ENCODE measurements around the gene SAMD5. TPM values are rescaled to one million over a fixed set of nuclear protein-coding genes. Genes with fewer than 3 reads are reported as not detected.

SAMD5 gene
- total RNA-seq, 1 experiment from 2014 or later, result 0.23 TPM

DNA sequence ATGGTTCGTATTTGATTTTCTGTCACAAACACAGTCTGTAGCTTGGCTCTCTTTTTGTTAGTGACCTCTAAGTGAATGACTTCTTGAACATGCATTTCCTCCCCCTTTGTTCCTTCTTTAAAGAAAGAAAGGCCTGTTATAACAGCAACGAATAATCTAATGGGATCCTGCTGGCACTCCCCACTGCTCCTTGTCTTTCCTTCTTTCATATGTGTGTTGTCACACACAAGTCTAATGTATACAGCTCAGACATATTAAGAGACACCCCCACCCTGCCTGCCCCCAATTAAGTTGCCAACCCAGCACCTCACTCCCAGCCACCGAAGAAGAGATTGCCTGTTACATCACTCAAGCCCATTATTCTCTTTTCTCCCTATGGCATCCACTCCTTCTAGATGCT lies 4.9 kb upstream of the SAMD5 start:
- in situ Hi-C loops (cut with HindIII; ENCODE audit: low pct_unique_long_range_greater_than_20kb, low sequenced_read_pairs), result no loop called here
- POLR2A ChIA-PET, result no interaction called here
- ATAC-seq, result no peak

DNA sequence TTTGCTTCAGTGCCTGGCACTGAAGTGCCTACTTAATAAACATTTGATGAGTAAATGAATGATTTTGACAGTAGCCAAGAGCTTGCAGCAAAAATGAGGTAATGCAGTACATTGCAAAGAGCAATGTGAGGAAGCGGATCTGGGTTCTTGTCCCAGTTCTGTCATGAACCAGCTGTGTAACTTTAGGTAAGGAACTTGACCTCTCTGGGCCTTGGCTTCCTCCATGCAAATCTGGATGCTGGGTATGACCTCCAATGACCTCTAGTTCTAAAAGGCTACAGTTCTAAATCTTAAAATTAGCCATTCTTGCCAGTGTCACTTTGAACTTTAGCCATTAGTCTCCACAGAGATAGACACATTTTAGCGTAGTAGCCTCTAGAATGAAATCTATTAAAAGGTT lies 3.6 kb upstream of the SAMD5 start:
- ChIA-PET POLR2A (no interaction called here), CTCF (no interaction called here)
- Histone ChIP-seq H3K27me3 (ENCODE audit: control insufficient read depth, insufficient read depth, low read length) (peaks cover 9% of the 10 kb centered on the region), H3K36me3 (ENCODE audit: control insufficient read depth, insufficient read depth, low read length) (peaks cover 4% of the 10 kb centered on the region; the same call in 1 of the 2 replicates), H3K4me1 (ENCODE audit: control insufficient read depth, insufficient read depth, low read length) (peaks cover 7% of the 10 kb centered on the region), H3K4me3 (ENCODE audit: low read depth in 2 of 2, low read length in 2 of 2) (no peak overlapping the region), H3K27ac (ENCODE audit: low read length) (no peak overlapping the region), H3K9me3 (ENCODE audit: control insufficient read depth, insufficient read depth, low read depth, low read length) (no peaks in the 10 kb centered on the region)
- in situ Hi-C loops (cut with HindIII; ENCODE audit: low pct_unique_long_range_greater_than_20kb, low sequenced_read_pairs), result no loop called here
- DNase-seq (ENCODE audit: low read depth, low spot score) (no peak), ATAC-seq (no peak)
- TF ChIP-seq, protein P1, sequence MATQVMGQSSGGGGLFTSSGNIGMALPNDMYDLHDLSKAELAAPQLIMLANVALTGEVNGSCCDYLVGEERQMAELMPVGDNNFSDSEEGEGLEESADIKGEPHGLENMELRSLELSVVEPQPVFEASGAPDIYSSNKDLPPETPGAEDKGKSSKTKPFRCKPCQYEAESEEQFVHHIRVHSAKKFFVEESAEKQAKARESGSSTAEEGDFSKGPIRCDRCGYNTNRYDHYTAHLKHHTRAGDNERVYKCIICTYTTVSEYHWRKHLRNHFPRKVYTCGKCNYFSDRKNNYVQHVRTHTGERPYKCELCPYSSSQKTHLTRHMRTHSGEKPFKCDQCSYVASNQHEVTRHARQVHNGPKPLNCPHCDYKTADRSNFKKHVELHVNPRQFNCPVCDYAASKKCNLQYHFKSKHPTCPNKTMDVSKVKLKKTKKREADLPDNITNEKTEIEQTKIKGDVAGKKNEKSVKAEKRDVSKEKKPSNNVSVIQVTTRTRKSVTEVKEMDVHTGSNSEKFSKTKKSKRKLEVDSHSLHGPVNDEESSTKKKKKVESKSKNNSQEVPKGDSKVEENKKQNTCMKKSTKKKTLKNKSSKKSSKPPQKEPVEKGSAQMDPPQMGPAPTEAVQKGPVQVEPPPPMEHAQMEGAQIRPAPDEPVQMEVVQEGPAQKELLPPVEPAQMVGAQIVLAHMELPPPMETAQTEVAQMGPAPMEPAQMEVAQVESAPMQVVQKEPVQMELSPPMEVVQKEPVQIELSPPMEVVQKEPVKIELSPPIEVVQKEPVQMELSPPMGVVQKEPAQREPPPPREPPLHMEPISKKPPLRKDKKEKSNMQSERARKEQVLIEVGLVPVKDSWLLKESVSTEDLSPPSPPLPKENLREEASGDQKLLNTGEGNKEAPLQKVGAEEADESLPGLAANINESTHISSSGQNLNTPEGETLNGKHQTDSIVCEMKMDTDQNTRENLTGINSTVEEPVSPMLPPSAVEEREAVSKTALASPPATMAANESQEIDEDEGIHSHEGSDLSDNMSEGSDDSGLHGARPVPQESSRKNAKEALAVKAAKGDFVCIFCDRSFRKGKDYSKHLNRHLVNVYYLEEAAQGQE (IDR thresholded peaks at IDR 0.05; ENCODE audit: insufficient read depth in 1 of 2, low read depth in 2 of 2, low read length in 1 of 2), result no peak
- no peak for TF ChIP-seq POLR2AphosphoS5 (IDR thresholded peaks at IDR 0.05; ENCODE audit: low read depth, low read length)
- TF ChIP-seq TCF7L2 (IDR thresholded peaks at IDR 0.05; ENCODE audit: low read depth, low read length), result no peak
- TF ChIP-seq SIN3A (IDR thresholded peaks at IDR 0.05; ENCODE audit: borderline replicate concordance, insufficient read depth, low read depth, low read length), result no peak
- TF ChIP-seq, protein P2, sequence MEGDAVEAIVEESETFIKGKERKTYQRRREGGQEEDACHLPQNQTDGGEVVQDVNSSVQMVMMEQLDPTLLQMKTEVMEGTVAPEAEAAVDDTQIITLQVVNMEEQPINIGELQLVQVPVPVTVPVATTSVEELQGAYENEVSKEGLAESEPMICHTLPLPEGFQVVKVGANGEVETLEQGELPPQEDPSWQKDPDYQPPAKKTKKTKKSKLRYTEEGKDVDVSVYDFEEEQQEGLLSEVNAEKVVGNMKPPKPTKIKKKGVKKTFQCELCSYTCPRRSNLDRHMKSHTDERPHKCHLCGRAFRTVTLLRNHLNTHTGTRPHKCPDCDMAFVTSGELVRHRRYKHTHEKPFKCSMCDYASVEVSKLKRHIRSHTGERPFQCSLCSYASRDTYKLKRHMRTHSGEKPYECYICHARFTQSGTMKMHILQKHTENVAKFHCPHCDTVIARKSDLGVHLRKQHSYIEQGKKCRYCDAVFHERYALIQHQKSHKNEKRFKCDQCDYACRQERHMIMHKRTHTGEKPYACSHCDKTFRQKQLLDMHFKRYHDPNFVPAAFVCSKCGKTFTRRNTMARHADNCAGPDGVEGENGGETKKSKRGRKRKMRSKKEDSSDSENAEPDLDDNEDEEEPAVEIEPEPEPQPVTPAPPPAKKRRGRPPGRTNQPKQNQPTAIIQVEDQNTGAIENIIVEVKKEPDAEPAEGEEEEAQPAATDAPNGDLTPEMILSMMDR (IDR thresholded peaks at IDR 0.05), result no peak
- BruUV-seq (replicated peaks), result no TSS peak
- intact Hi-C loops (cut with micrococcal nuclease; ENCODE audit: unreplicated experiment), result loop anchor here (5.0 to 10.0 kb wide), 3 partner anchors 113 to 960 kb away; no protein-coding TSS in a partner anchor

More for the DNA sequence above, 4.9 kb upstream of the SAMD5 start:
- peaks cover 7% of the 10 kb centered on the region for H3K4me1 ChIP-seq (ENCODE audit: control insufficient read depth, insufficient read depth, low read length)
- H3K9me3 ChIP-seq (ENCODE audit: control insufficient read depth, insufficient read depth, low read depth, low read length), result no peaks in the 10 kb centered on the region
- peaks cover under 1% of the 10 kb centered on the region; the same call in 1 of the 2 replicates for H3K36me3 ChIP-seq (ENCODE audit: control insufficient read depth, insufficient read depth, low read length)
- intact Hi-C loops (cut with micrococcal nuclease; ENCODE audit: unreplicated experiment), result loop anchor here (10.0 kb wide), 2 partner anchors 471 to 961 kb away; no protein-coding TSS in a partner anchor
- H3K27ac ChIP-seq (ENCODE audit: low read length), result no peak overlapping the region
- H3K4me3 ChIP-seq (ENCODE audit: low read depth in 2 of 2, low read length in 2 of 2), result no peak overlapping the region
- TF ChIP-seq, protein P2 (IDR thresholded peaks at IDR 0.05), result no peak
- no peak for TF ChIP-seq TCF7L2 (IDR thresholded peaks at IDR 0.05; ENCODE audit: low read depth, low read length)
- TF ChIP-seq, protein P1 (IDR thresholded peaks at IDR 0.05; ENCODE audit: insufficient read depth in 1 of 2, low read depth in 2 of 2, low read length in 1 of 2), result no peak
- TF ChIP-seq POLR2AphosphoS5 (IDR thresholded peaks at IDR 0.05; ENCODE audit: low read depth, low read length), result no peak
- no peak for TF ChIP-seq SIN3A (IDR thresholded peaks at IDR 0.05; ENCODE audit: borderline replicate concordance, insufficient read depth, low read depth, low read length)
- peaks cover 2% of the 10 kb centered on the region for H3K27me3 ChIP-seq (ENCODE audit: control insufficient read depth, insufficient read depth, low read length)
- CTCF ChIA-PET, result no interaction called here
- BruUV-seq (replicated peaks), result no TSS peak
- DNase-seq (ENCODE audit: low read depth, low spot score), result no peak

Data from Panc1 (cell line).